Posterior vena cava (tissue), 2 donors: Measurements from ENCODE around the gene TBX21. TPM values are rescaled to one million over a fixed set of nuclear protein-coding genes. Genes with fewer than 3 reads are reported as not detected.
A peak's percentile ranks its signal among the peaks of the same experiment; 100 is the strongest.

ENCODE experiments used
- DNase-seq: peaks from one replicate; pipeline ENCODE4 v3.0.0-alpha.2; 2020; ENCODE audit warnings: low spot score
- intact Hi-C, 2 donors: fragments of 100-400 bp; cut with DNase I; formaldehyde crosslinking; loops; one replicate each; pipeline versions ENCODE4 v1.14.1 to v1.14.2; 2022 to 2023
- total RNA-seq, 2 donors: library from RNA; stranded (reverse); fragmentation: NEBNext Ultra II Directional; extraction: Animal tissue kit (Norgen Biotek cat#: 25700); gene quantifications; one replicate each; pipeline ENCODE4 v1.2.1, GENCODE V29; 2021
- donor health status: DM: yes; HTN: yes; CAD: no.
- donor health status: DM: yes; HTN: yes; CAD: no.

Gene TBX21
- total RNA-seq, 2 donors from 2014 or later, result 0.48 to 0.65 TPM

- no peak for DNase-seq
- intact Hi-C loops, result no loop called here
Observed at GRCh38 chr17:47708864-47709541, 24.0 kb upstream of the TBX21 start.

GRCh38 chr17:47709594-47709993, 23.4 kb upstream of the TBX21 start:
- no peak for DNase-seq
- intact Hi-C loops, result no loop called here

- intact Hi-C loops, result no loop called here
- DNase-seq, result no peak
Observed at GRCh38 chr17:47711366-47712099, 21.5 kb upstream of the TBX21 start.

GRCh38 chr17:47712330-47713023, 20.6 kb upstream of the TBX21 start:
- intact Hi-C loops, result no loop called here
- no peak for DNase-seq

GRCh38 chr17:47713980-47714700, 18.9 kb upstream of the TBX21 start:
- no peak for DNase-seq
- intact Hi-C loops, result no loop called here

GRCh38 chr17:47714773-47715396, 18.2 kb upstream of the TBX21 start:
- DNase-seq, result no peak
- intact Hi-C loops, result no loop called here

GRCh38 chr17:47715669-47716325, 17.2 kb upstream of the TBX21 start:
- DNase-seq, result no peak
- intact Hi-C loops, result no loop called here

GRCh38 chr17:47716375-47716774, 16.7 kb upstream of the TBX21 start:
- DNase-seq, result no peak
- intact Hi-C loops, result no loop called here

- intact Hi-C loops, result no loop called here
- DNase-seq, result no peak
Observed at GRCh38 chr17:47717261-47717697, 15.8 kb upstream of the TBX21 start.

- intact Hi-C loops, result no loop called here
- DNase-seq, result no peak
Observed at GRCh38 chr17:47717979-47718621, 14.9 kb upstream of the TBX21 start.

GRCh38 chr17:47718634-47719405, 14.2 kb upstream of the TBX21 start:
- intact Hi-C loops, result no loop called here

GRCh38 chr17:47719411-47720152, 13.5 kb upstream of the TBX21 start:
- no peak for DNase-seq
- intact Hi-C loops, result no loop called here

More at GRCh38 chr17:47718634-47719405, 14.2 kb upstream of the TBX21 start:
- no peak for DNase-seq

- DNase-seq, result no peak
- intact Hi-C loops, result no loop called here
Observed at GRCh38 chr17:47720196-47720595, 12.8 kb upstream of the TBX21 start.

- intact Hi-C loops, result no loop called here
- DNase-seq, result peak; percentile 88
Observed at GRCh38 chr17:47720754-47721533, 12.1 kb upstream of the TBX21 start.

GRCh38 chr17:47721725-47722124, 11.3 kb upstream of the TBX21 start:
- intact Hi-C loops, result no loop called here
- DNase-seq, result no peak

- intact Hi-C loops, result no loop called here
Observed at GRCh38 chr17:47724705-47725104, 8.3 kb upstream of the TBX21 start.

More at GRCh38 chr17:47724705-47725104, 8.3 kb upstream of the TBX21 start:
- DNase-seq, result no peak
